Umbilical cord (tissue), 2 donors: ENCODE data around the gene CCDC196. TPM values are rescaled to one million over a fixed set of nuclear protein-coding genes. Genes with fewer than 3 reads are reported as not detected.
A peak's percentile ranks its signal among the peaks of the same experiment; 100 is the strongest.

ENCODE experiments used
- DNase-seq: peaks from one replicate; pipeline ENCODE4 v3.0.0-alpha.2; 2015; ENCODE audit warnings: low spot score
- total RNA-seq: library from RNA; depleted of rRNA; stranded (reverse); fragments of >200 nt; gene quantifications from one replicate; pipeline ENCODE4 v1.2.3, GENCODE V29; 2014; ENCODE audit warnings: low replicate concordance; ENCODE audit not compliant: insufficient read depth

The CCDC196 gene, protein sequence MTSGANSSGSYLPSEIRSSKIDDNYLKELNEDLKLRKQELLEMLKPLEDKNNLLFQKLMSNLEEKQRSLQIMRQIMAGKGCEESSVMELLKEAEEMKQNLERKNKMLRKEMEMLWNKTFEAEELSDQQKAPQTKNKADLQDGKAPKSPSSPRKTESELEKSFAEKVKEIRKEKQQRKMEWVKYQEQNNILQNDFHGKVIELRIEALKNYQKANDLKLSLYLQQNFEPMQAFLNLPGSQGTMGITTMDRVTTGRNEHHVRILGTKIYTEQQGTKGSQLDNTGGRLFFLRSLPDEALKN
- total RNA-seq: 1.9 TPM

DNA sequence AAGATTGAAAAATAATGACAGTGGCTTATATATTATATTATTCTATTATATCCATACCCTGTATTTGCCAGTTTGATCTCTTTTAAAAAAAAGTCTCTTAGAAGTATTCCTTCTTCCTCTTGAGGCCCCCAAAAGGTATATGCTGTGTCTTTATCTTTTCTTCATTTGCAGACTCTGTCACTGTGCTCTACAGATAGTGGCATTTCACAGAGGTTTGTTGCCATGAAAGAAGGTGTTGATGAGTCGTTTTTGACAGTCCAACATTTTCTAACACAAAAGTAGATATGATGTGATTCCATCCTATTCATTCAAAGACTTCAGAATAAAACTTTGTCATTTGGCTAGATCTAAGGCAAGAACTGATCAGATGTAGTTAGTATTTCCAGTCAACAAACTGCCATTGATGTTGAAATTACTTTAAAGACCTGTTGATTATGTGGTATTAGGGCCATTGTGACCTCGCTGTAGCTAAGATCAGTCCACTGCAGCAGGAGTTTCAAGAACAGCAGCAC is at the start of gene CCDC196:
TSS of gene CCDC196 (plus strand) at position 462 of the 512 bp plus-strand sequence. CDS start 132 bp downstream, outside the sequence.
- DNase-seq: no peak

DNA sequence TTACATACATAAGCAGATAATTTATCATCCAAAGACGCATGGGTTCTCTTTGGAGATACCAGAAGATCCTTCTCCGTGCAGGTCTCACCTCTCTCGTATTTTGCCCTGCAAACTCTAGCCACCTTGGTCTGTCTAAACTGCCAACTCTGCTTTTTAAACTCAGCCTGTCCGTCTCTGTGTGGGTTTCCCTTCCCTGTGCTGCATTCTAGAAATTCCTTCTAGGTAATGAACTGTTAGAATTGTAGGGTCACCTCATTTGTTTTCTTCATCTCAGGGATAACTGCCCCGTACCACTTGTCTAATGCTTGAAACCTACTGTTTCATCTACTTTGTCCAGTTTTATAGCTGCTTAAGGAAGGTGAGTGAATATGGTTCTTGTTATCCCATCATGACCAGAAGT is 45.4 kb upstream of the CCDC196 start:
- DNase-seq: no peak

DNA sequence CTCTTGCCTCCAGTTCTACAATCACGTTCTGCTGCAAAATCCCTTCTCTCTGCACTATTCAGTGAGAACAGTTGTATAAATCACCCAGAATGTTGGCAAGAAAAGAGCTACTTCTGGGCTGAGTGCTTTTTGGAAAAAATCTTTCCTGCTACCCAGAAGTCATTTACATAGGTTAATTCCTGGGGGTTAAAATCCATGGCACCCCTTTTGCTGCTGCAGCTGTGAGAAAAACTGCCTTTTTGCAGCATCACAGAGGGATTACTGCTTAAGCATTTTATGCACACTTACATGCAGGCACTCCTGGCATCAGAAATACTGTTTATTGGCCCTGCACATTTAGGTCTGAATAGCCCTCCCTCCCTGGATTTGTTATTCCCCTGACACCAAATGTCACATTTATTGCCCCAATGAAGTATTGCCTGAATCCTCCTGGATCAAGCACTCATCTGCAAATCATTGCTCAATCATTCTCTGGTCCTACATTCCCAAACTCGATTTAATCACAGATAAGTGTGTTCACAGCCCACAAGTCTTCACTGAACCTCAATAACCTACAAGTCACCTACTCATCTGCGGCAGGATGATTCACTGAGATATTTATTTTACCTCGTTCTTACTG is 43.1 kb upstream of the CCDC196 start:
- DNase-seq: peak; percentile 4

DNA sequence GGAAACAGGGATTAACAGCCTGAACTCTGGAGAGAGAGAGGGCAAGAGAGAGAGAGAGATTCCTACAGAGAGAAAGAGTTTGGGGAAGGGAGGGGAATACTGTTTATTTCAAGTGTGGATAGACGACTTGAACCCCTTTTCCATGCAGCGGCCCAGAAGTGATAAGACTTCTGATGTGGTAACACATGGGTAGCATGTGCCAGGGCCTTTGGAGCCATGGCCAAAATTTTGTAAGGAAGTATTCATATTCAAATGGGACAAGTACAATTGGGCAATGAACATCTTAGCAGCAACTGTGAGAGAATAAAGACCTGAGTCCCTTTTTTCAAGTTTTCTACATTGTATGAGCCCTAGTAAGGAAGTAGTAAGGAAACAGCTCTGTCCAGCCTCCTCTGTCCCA is 42.4 kb upstream of the CCDC196 start:
- no peak for DNase-seq

DNA sequence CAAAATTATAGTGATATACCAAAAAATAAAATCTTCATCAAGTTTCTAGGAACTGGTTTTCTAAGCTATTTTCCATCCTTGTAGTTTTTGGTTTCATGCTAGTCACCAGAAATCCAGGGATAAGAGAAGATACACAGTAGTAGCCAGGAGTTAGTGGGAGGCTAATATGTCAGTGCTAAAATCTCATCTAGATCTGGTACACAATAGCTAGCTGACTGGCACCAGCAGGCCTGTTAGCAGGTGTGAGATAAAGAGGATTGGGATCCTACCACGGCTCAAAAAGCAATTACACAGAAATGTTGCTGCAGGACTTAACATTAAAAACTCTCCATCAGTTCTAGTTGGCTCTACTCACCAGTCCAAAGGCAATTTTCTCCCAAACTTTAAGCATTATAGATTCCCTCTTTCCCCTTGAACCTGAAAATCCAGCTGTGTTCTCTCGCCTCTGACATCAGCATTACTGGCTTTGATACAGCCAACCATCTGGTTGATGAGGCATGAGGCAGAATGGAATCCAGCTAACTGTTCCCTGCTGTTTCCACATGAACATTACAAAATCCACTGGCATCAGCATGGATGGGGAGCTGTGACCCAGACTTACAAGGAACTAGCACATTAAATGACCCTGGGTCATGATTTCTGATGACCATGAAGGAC is 41.8 kb upstream of the CCDC196 start:
- DNase-seq: no peak

DNA sequence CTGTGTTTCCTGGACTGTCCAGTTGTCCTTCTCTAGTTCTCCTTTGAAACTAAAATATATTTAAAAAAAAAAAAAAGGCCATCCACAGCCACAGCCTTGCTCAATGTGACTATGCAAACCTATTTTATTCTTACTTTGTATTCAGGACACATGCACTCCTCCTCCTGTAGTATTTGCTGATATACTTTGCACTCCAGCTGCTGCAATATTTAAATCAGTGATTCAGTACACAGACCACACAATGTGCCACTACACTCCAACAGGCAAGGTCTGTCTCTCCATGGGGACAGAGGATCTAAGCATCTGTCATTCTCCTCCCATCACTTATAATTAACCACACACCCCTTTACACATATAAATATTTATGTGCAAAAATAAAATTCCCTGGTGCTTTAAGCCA is 40.2 kb upstream of the CCDC196 start:
- no peak for DNase-seq

DNA sequence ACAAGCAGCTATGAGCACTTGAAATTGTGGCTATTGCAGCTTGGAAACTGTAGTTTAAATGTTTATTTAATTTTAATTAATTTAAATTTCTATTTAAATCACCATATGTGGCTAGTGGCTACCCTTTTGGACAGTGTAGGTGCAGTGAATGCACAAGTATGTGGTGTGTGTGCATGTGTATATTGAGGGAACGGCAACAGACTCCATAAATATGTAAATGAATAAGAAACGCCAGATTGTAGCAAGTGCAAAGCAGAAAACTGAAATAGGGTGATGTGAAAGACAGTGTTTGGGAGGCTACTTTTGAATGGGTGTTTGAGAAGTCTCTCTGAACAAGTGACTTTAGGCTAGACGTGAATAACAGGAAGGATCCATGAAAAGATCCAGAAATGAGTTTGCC is 32.7 kb upstream of the CCDC196 start:
- no peak for DNase-seq

DNA sequence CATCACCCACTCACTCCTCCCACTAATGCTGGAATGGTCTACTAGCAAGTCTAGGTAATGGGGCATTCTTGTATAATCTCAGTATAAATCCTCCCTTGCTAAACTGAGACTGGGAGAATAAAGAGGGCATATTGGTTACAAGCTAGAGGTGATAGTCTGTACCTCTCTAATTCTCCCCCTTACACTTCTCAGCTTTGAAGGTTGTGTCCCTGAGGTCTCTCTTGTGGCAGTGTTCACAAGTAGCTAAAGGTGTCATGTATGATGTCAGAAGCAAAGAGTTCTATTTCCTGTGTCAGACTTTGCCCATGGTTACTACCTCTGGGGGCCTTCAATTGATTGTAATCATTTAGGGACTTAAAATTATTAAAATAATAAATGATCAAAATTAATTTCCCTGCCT is 26.6 kb upstream of the CCDC196 start:
- DNase-seq: no peak

DNA sequence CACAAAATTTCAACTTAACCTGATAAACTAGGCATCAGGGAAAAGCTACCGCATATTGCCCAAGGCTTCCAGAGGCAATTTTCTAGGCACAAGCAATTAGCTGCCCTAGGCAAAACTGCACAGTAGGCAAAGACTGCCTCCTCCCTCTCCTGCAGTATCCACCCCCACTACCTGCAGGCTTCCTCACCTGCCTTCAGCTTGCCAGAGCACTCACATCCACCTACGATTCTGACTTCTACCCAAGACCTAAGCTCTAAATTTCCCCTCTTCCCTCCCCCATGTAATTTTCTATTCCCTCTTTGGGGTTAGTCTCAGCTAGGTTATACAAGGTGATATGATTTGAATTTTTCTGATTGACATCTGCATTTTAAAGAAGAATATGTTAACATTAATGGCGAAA is 21.9 kb upstream of the CCDC196 start:
- no peak for DNase-seq

DNA sequence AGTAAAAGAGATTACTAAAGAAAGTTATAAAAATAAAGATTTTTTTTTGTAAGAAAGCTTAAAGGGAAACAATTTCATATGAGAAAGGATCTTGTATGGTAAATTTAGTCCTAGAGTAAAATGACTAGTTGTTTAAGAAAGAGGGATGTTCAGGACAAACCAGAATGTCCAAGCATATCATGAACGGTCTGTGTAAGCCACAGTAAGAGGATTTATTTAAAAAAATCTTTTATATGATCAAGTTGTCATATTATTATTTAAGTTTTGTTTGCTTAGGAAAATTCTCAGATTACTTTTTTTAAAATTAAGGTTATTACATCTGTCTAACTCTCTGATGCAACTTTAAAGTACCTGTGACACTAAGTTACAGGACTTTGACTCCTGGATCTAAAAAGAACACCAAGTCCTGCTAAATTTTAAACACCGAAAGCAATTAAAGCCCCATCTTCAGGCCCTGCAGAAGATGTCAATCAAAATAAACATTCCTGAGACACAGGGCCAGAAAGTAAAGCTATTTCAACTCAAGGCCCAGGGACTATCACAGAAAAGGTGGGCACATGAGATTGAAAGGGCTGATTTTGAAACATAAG is 17.3 kb upstream of the CCDC196 start:
- DNase-seq: no peak

DNA sequence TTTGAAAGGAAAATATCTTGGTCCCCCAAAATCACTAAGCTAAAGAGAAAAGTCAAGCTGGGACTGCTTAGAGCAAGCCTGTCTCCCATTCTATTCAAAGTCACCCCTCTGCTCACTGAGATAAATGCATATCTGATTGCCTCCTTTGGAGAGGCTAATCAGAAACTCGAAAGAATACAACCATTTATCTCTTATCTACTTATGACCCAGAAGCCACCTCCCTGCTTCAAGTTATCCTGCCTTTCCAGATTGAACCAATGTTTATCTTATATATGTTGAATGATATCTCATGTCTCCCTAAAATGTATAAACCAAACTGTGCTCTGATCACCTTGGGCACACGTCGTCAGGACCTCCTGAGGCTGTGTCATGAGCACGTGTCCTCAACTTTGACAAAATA is 14.6 kb upstream of the CCDC196 start:
- no peak for DNase-seq

DNA sequence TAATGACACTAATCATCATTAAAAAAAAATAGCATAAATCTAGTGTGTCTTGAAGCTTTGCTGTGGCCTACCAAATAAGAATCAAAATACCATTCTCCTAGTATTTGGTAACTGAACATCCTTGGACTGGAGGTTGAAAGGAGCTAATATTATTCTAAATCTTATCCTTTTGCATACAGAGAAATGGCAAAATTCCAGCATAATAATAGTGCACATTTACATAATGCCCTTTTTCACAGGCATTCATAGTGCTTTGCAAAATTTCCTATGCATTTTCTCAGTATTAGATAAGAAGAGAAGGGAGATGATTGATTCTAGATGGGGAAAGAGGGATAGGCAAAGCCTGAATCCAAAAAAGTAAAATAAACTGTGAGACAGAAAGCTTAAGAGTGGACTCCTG is 13.9 kb upstream of the CCDC196 start:
- no peak for DNase-seq

DNA sequence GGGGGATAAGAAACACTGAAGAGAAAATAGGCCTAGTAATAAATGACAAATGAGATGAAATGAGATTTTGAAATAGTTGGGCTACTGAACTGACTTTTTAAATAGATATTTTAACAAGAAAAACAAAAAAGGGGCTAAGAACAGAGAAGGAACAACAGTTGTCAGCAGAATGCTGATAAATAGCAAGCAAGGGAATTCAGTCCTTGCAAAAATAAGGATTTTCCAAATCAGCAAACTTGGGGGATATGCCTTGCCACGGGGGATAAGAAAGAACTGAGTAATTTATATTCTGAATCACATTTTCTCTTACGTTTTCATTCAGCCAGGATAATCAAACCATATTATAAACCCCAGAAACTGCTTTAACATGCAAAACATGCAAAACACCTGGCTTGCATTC is 12.9 kb upstream of the CCDC196 start:
- no peak for DNase-seq

DNA sequence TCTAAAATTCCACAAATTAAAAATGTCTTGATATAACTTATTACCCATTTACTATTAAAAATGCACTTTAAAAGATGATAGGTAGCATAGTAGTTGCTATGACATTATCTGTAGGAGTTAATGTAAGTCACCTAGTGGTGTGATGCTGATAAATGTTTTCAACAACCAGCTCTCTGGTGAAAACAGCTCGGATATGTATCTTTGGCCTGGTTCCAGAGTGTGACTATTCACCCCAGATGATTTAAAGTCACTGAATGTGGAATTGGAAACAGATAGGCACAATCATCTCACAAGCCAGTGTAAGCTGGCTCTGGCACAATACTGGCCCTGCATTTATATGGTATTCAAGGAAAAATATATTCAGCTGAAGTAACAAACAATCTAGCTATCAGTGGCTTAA is 9.2 kb upstream of the CCDC196 start:
- no peak for DNase-seq

DNA sequence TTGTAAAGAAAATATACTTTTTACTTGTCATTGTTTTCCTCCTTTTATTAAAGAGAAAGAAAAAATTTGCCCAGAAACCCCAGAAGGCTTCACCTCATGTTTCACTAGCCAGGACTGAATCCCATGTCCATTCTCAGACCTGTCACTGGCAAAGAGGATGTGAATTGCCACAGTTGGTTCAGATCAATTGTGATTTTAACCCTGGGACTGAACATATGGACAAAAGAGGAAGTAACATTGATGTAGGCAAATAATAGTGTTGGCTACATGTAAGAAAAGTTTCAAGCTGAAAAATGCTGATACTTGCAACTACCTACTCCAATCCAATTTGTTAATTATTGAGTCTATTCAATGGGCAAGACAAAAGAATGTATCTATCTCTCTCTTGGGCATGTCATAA is 8.6 kb upstream of the CCDC196 start:
- DNase-seq: no peak

DNA sequence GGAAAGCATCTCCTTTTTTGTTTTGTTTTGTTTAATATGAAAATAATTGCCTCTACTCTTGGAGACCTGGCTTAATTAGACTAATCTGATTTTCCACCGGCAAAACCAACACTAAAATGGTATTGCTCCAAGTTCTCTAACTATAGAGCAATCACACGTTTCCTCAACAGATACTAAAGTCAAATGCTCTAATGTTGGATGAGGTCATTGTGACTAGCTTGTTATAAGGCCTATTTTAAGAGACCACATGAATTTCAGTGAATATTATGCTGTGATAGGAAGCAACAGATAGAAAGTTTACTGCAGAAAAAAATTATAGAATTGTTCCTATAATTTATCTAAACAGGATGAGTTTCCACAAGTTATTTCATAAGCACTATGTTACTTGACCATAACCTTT is 3.3 kb upstream of the CCDC196 start:
- no peak for DNase-seq

DNA sequence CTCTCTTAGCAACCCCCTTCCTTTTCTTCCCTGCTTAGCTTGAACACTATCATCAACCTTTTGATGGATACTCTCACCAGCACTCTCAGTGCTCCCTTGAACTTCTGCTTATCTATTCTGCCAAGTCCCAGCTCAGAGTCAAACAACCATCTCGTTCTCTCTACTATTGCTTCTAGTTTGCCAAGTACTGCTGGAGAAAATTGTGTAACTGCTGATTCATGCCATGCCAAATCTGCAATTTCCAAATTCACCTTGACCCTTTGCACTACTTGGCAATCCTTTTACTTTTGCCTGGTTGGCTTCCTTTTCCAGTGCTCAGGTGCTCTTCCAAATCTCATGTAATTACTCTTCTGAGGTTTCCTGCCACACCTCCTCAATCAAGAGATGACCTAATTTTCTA is 2.8 kb upstream of the CCDC196 start:
- no peak for DNase-seq

DNA sequence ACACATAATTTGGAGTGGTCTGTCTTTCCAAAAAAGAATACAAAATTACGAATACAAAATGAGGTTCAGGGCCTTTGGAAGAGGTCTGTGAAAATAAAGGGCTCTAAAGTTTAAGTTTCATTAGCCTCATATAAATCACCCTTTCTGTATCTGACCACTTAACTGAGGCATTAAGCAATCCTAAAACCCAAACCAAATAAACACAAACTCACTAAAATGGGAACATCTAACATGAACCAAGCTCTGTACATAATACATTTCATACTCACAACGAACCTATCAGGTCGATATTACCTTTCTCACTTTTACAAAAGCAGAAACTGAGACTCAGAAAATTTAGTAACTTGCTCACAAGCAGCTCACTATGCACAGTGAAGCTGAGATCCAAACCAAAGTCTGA is 1.1 kb upstream of the CCDC196 start:
- no peak for DNase-seq

DNA sequence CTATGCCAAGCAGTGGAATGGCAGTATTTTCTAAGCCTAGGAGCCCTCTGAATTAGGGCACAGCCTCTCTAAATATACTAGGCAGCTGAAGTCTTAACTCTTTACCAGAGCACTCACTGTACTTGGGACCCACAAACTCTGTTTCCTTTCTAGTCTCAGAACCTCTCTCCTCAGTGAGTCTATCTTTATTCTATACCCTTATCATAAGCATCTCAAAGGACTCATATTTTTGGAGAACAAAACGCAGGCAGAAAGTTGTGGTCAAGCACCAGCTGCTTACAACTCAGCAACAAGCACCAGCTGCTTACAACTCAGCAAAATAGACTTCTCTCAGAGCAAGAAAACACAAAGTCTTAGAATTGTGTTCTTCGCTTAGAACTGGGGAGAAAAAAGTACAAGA is 993 bp downstream of the CCDC196 start:
- DNase-seq: no peak

DNA sequence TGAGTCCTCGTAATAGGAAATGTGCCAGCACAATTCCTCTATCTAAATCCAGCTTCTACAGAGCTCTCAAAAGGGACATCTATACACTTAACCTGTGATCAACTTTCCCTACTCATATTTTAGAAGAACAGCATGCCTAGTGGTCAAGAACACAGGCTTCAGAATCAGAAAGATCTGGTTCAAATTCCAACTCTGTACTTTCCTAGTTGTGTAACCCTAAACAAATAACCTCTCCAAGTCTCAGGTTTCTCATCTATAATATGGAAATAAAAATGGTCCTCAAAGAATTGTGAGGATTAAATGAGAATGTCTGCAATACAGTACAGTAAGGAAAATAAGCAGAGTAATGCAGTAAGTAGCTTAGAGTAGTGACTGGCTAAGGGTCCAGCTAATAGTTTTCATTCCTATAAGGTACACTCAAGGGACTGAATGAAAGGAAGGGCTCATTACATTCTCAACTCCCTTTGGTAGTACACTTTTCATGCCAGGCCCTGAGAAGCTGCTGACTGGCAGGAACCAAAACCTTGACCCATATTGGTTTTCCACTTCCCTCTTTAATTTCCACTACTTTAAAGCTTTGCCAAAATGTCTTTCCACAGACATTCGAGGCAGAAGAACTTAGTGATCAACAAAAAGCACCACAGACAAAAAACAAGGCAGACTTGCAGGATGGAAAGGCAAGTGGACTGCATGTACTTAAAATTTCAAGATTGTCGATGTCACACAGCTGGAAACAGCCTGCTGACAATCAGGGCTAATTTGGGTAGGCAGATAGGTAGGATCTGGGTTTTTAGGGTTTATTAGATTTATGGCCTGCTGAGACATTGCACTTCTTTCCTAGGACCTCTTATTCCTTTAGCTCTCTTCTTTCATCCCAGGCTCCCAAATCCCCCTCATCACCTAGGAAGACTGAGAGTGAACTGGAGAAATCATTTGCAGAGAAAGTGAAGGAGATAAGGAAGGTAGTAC is 4.3 kb downstream of the CCDC196 start:
- no peak for DNase-seq

DNA sequence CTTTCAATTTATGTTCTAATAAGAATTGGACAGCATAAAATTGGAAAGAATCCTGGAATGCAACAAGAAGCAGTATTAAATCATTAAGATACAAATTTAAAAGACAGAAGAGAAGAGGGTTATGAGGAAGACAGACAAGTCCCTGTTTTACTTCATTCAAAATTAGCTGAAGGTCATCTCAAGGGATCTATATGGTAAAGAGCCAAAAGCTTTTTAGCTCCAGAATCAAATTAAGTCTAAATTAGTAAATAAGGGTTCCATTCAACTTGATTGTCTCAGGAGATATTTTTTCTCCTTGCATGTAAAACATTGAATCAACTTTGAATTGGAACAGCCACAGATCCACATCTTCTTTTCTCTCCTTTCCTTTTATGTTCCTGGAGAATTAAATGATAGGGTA is 7.6 kb downstream of the CCDC196 start:
- no peak for DNase-seq
